ACC112 (cell line): ENCODE results near the gene OTULINL.

Source experiments
- H2AFZ ChIP-seq: fragments of 200-600 bp; sonication (generic); one replicate; pipeline ENCODE4 v1.6.0; 2017; ENCODE audit warnings: antibody characterized with exemption, low read length; ENCODE audit not compliant: unreplicated experiment
- H3K27ac ChIP-seq: fragments of 200-600 bp; sonication (generic); 2 replicates; pipeline ENCODE4 v1.5.1; 2014; ENCODE audit warnings: low read depth, mild to moderate bottlenecking, antibody characterized with exemption, low read length, moderate library complexity
- H3K27me3 ChIP-seq: fragments of 200-600 bp; sonication (generic); 2 replicates; pipeline ENCODE4 v1.6.1; 2014; ENCODE audit warnings: mild to moderate bottlenecking, antibody characterized with exemption, low read length, moderate library complexity, mixed read lengths; ENCODE audit not compliant: insufficient read depth
- H3K36me3 ChIP-seq: fragments of 200-600 bp; sonication (generic); 2 replicates; pipeline ENCODE4 v1.6.1; 2016; ENCODE audit warnings: mild to moderate bottlenecking, antibody characterized with exemption, low read length, moderate library complexity, mixed read lengths; ENCODE audit not compliant: insufficient read depth
- H3K4me1 ChIP-seq: fragments of 200-600 bp; sonication (generic); one replicate; pipeline ENCODE4 v1.6.1; 2016; ENCODE audit warnings: low read length, mixed read lengths; ENCODE audit not compliant: insufficient read depth, unreplicated experiment, control insufficient read depth
- H3K4me3 ChIP-seq: fragments of 200-600 bp; sonication (generic); 2 replicates; pipeline ENCODE4 v1.5.1; 2014; ENCODE audit warnings: mild to moderate bottlenecking, low read depth, low read length
- H3K79me2 ChIP-seq: fragments of 200-600 bp; sonication (generic); one replicate; pipeline ENCODE4 v1.6.0; 2016; ENCODE audit warnings: low read length; ENCODE audit not compliant: control insufficient read depth, unreplicated experiment, insufficient read depth

The OTULINL gene

DNA sequence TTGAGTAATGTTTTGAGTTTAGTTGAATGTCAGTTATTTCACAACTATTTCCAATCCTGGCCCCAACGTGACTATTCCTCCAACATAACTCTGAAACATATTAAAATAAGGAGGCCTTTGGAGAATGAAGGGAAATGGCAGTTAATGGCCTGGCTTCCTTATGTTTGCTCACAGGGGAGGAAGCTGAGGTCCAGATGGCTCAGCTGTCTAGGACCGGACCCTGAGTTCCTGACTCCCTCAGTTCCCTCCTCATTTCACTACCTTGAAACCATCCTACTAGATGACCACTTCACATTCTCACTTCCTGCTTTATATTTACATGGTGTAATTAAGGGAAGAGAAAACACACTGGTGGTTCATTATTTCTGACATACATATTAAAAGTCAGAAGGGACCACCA lies 6.6 kb downstream of the OTULINL start:
- H3K36me3 ChIP-seq = no peaks in the 10 kb centered on the region
- H2AFZ ChIP-seq = no peak overlapping the region
- no peak overlapping the region for H3K4me3 ChIP-seq
- no peaks in the 10 kb centered on the region for H3K4me1 ChIP-seq
- H3K79me2 ChIP-seq = no peaks in the 10 kb centered on the region
- no peak overlapping the region for H3K27ac ChIP-seq
- peaks cover 80% of the 10 kb centered on the region for H3K27me3 ChIP-seq

- no peaks in the 10 kb centered on the region for H3K79me2 ChIP-seq
Observed at GRCh38 chr5:14588758-14589543, 7.4 kb downstream of the OTULINL start.

GRCh38 chr5:14590949-14591348 lies 9.4 kb downstream of the OTULINL start:
- Histone ChIP-seq H3K27ac (no peak overlapping the region), H3K79me2 (no peaks in the 10 kb centered on the region), H2AFZ (no peak overlapping the region), H3K27me3 (peaks cover 79% of the 10 kb centered on the region), H3K36me3 (no peaks in the 10 kb centered on the region), H3K4me1 (no peaks in the 10 kb centered on the region), H3K4me3 (no peak overlapping the region)

More at GRCh38 chr5:14588758-14589543, 7.4 kb downstream of the OTULINL start:
- Histone ChIP-seq H3K27ac (no peak overlapping the region), H3K4me1 (no peaks in the 10 kb centered on the region), H3K4me3 (no peak overlapping the region), H3K27me3 (peaks cover 80% of the 10 kb centered on the region), H2AFZ (no peak overlapping the region), H3K36me3 (no peaks in the 10 kb centered on the region)

- Histone ChIP-seq H3K27me3 (peaks cover 79% of the 10 kb centered on the region), H3K79me2 (no peaks in the 10 kb centered on the region), H3K36me3 (no peaks in the 10 kb centered on the region), H3K27ac (no peak overlapping the region), H3K4me3 (no peak overlapping the region), H3K4me1 (no peaks in the 10 kb centered on the region), H2AFZ (no peak overlapping the region)
Observed at GRCh38 chr5:14591548-14591947, 10.0 kb downstream of the OTULINL start.

- Histone ChIP-seq H3K4me1 (no peaks in the 10 kb centered on the region), H3K79me2 (no peaks in the 10 kb centered on the region), H2AFZ (no peak overlapping the region), H3K4me3 (no peak overlapping the region), H3K27ac (no peak overlapping the region), H3K36me3 (no peaks in the 10 kb centered on the region), H3K27me3 (peaks cover 75% of the 10 kb centered on the region)
Observed at GRCh38 chr5:14593326-14594021, 11.9 kb downstream of the OTULINL start.

DNA sequence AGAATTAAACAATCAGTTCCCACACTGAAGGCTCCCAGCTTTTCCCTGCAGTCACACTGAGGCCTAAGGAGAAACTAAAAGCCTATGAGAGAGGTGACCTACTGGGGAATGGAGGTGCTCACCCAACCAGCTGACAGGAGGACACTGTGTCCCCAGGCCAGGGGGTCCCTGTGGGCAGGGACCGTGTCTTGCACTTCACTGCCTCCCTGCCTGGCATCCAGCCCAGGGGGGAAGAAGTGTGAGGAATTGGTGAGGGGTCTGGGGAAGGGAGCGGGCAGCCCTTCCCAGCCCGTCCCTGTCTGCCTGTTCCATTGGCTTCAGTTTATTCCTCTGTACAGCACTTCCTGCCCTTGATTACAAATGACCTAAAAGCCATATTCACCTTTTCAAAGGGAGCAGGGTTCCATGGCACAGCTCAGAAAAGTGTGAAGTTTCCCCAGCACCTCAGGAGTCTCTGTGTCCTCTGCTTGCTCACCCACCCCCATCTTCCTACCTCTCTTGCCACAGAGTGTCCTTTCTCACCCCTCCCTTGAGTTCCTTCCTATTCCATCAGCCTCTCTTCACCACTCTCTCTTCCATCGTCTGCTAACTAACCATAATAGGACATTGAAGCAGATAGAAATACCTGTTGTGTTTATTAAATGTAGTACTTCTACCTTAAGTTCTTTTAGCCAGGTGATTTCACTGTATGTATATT lies 12.9 kb downstream of the OTULINL start:
- H3K79me2 ChIP-seq = no peaks in the 10 kb centered on the region
- no peak overlapping the region for H2AFZ ChIP-seq
- no peaks in the 10 kb centered on the region for H3K4me1 ChIP-seq
- no peak overlapping the region for H3K27ac ChIP-seq
- H3K4me3 ChIP-seq = no peak overlapping the region
- no peaks in the 10 kb centered on the region for H3K36me3 ChIP-seq
- H3K27me3 ChIP-seq = peaks cover 65% of the 10 kb centered on the region

- Histone ChIP-seq H3K4me3 (no peak overlapping the region), H2AFZ (no peak overlapping the region), H3K4me1 (no peaks in the 10 kb centered on the region)
Observed at GRCh38 chr5:14595189-14595588, 13.6 kb downstream of the OTULINL start.

DNA sequence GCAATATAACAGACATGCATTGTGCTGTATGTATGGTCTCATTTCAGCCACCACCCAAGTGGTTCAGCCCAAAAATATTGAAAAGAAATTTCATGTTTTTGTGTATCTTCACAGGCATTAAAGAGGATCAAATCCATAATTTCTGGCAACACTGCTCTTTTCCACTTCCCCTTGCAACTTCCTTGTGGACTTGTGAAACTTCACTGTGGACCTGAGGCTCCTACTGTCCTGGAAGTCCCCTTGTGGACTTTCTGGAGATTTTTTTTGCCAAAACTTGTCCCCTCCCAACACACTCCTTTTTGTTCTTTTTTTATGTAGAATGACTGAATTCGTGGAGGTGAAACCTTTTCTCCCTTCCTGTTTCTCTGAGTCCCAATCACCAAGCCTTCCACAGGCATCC lies 14.3 kb downstream of the OTULINL start:
- H3K4me1 ChIP-seq = no peaks in the 10 kb centered on the region
- H3K79me2 ChIP-seq = no peaks in the 10 kb centered on the region
- H3K4me3 ChIP-seq = no peak overlapping the region
- no peak overlapping the region for H2AFZ ChIP-seq
- no peak overlapping the region for H3K27ac ChIP-seq
- no peaks in the 10 kb centered on the region for H3K36me3 ChIP-seq
- peaks cover 69% of the 10 kb centered on the region for H3K27me3 ChIP-seq

More at GRCh38 chr5:14595189-14595588, 13.6 kb downstream of the OTULINL start:
- Histone ChIP-seq H3K36me3 (no peaks in the 10 kb centered on the region), H3K27ac (no peak overlapping the region), H3K27me3 (peaks cover 66% of the 10 kb centered on the region), H3K79me2 (no peaks in the 10 kb centered on the region)

- no peaks in the 10 kb centered on the region for H3K36me3 ChIP-seq
- H3K27ac ChIP-seq = no peak overlapping the region
- H3K79me2 ChIP-seq = no peaks in the 10 kb centered on the region
- peaks cover 68% of the 10 kb centered on the region for H3K27me3 ChIP-seq
- no peaks in the 10 kb centered on the region for H3K4me1 ChIP-seq
- H2AFZ ChIP-seq = no peak overlapping the region
- H3K4me3 ChIP-seq = no peak overlapping the region
Observed at GRCh38 chr5:14597080-14597479, 15.5 kb downstream of the OTULINL start.

GRCh38 chr5:14598225-14598624 lies 16.6 kb downstream of the OTULINL start:
- peaks cover 68% of the 10 kb centered on the region for H3K27me3 ChIP-seq
- no peaks in the 10 kb centered on the region for H3K36me3 ChIP-seq
- no peak overlapping the region for H3K27ac ChIP-seq
- H3K79me2 ChIP-seq = no peaks in the 10 kb centered on the region
- H2AFZ ChIP-seq = no peak overlapping the region
- no peak overlapping the region for H3K4me3 ChIP-seq
- no peaks in the 10 kb centered on the region for H3K4me1 ChIP-seq
